ENCODE measurements around the gene RO60.

GRCh38 chr1:193031431-193031830, 28.0 kb upstream of the RO60 start:
- TF ChIP-seq EZH2phosphoT487 (IDR thresholded peaks at IDR 0.05; ENCODE audit: borderline replicate concordance, low read length) (no peak), CTCF (conservative IDR thresholded peaks at IDR 0.05; ENCODE audit: low read depth, low read length) (peak; percentile 56)
